Tibial nerve (tissue), 3 donors: ENCODE data around the gene NKX3-2.

Experiments used
- POLR2A ChIP-seq, 2 donors: fragments of 450-650 bp; IDR thresholded peaks; one replicate each; pipeline ENCODE4 v1.6.1; 2017; ENCODE audit warnings: antibody characterized with exemption in 2 of 2, mild to moderate bottlenecking in 2 of 2, moderate library complexity in 2 of 2
- TF ChIP-seq, protein P1 (sequence below), 5 experiments: fragments of 200-600 bp in 3 of 5; fragments of 450-650 bp in 2 of 5; sonication (generic) in 3 of 5; IDR thresholded peaks; one replicate each; pipeline ENCODE4 v1.5.1; 2016 to 2019; ENCODE audit warnings: antibody characterized with exemption in 5 of 5, mild to moderate bottlenecking in 3 of 5, moderate library complexity in 2 of 5

- TF ChIP-seq, protein P1, sequence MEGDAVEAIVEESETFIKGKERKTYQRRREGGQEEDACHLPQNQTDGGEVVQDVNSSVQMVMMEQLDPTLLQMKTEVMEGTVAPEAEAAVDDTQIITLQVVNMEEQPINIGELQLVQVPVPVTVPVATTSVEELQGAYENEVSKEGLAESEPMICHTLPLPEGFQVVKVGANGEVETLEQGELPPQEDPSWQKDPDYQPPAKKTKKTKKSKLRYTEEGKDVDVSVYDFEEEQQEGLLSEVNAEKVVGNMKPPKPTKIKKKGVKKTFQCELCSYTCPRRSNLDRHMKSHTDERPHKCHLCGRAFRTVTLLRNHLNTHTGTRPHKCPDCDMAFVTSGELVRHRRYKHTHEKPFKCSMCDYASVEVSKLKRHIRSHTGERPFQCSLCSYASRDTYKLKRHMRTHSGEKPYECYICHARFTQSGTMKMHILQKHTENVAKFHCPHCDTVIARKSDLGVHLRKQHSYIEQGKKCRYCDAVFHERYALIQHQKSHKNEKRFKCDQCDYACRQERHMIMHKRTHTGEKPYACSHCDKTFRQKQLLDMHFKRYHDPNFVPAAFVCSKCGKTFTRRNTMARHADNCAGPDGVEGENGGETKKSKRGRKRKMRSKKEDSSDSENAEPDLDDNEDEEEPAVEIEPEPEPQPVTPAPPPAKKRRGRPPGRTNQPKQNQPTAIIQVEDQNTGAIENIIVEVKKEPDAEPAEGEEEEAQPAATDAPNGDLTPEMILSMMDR (IDR thresholded peaks at IDR 0.05) = no peak
- no peak for TF ChIP-seq POLR2A (IDR thresholded peaks at IDR 0.05)
These were observed 18.6 kb upstream of the NKX3-2 start for GRCh38 chr4:13562876-13563275.
